ENCODE measurements around the gene EPHA6. TPM values are rescaled to one million over a fixed set of nuclear protein-coding genes. Genes with fewer than 3 reads are reported as not detected.

The EPHA6 gene
- total RNA-seq, 1 experiment from 2014 or later = 0.61 TPM

DNA sequence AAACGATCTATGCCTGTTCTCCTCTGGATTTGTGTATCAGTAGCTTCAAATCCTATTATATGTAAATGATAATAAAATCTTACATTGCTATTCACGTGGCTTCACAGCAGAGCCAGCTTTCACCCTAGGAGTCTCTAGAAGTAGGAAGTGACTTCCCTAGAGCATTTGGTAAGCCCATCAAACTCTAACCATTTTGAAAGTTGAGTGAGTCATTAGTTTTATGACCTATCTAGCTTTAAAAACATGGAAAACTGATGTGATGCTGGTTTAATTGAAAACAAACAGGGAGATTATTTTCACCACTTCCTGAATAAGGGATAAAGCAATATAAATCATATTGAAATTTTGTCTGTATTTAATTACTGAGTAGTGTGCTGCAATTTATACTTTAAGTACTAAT is 275.2 kb downstream of the EPHA6 start:
- Histone ChIP-seq H3K14ac (ENCODE audit: insufficient read depth, low read length) (no peak overlapping the region), H2BK12ac (ENCODE audit: insufficient read length, low read depth, low read length) (no peak overlapping the region), H3K18ac (ENCODE audit: insufficient read length, low read depth, low read length) (no peak overlapping the region), H2AK5ac (ENCODE audit: insufficient read length, low read length) (no peak overlapping the region), H2BK5ac (ENCODE audit: insufficient read length, low read length) (no peak overlapping the region), H3K4me2 (ENCODE audit: insufficient read depth, insufficient read length, low read length) (no peak overlapping the region), H3K27ac (ENCODE audit: insufficient read length, low read depth, low read length) (no peak overlapping the region), H3K27me3 (ENCODE audit: insufficient read depth, low read length) (no peaks in the 10 kb centered on the region), H2AFZ (ENCODE audit: low read length) (no peak overlapping the region), H4K20me1 (ENCODE audit: control insufficient read depth, insufficient read depth, insufficient read length) (no peaks in the 10 kb centered on the region), H2BK120ac (ENCODE audit: low read depth, low read length, poor library complexity, severe bottlenecking) (no peak overlapping the region), H3K9ac (ENCODE audit: extremely low read depth, insufficient read length, low read length) (no peak overlapping the region), H3K23ac (ENCODE audit: insufficient read length, low read depth, low read length) (no peak overlapping the region), H3K23me2 (ENCODE audit: insufficient read length, low read depth, low read length, poor library complexity, severe bottlenecking) (no peaks in the 10 kb centered on the region), H2BK15ac (ENCODE audit: low read depth, low read length) (no peak overlapping the region), H3K4ac (ENCODE audit: low read depth, low read length) (no peak overlapping the region), H2BK20ac (ENCODE audit: low read depth, low read length, poor library complexity, severe bottlenecking) (no peak overlapping the region), H3K79me2 (ENCODE audit: insufficient read depth, low read length) (no peaks in the 10 kb centered on the region), H3K56ac (ENCODE audit: insufficient read length, low read depth, low read length) (no peak overlapping the region), H3K79me1 (ENCODE audit: insufficient read depth, low read depth, low read length, poor library complexity, severe bottlenecking) (no peaks in the 10 kb centered on the region), H3T11ph (ENCODE audit: low read length) (no peak overlapping the region), H4K5ac (ENCODE audit: insufficient read length, low read depth, low read length) (no peak overlapping the region), H4K91ac (ENCODE audit: insufficient read length, low read depth, low read length) (no peak overlapping the region), H4K8ac (replicated peaks; ENCODE audit: insufficient read length, low read depth, low read length) (no peak overlapping the region), H3K9me3 (ENCODE audit: control insufficient read depth, low read depth, low read length) (no peaks in the 10 kb centered on the region), H3K4me1 (ENCODE audit: insufficient read depth, low read length) (no peaks in the 10 kb centered on the region)
- no peaks in the 10 kb centered on the region for H3K9me3 Mint-ChIP-seq
- H3K36me3 Mint-ChIP-seq (ENCODE audit: insufficient read depth in 1 of 3, low read depth in 3 of 3) = no peaks in the 10 kb centered on the region
- no peaks in the 10 kb centered on the region for H3K4me1 Mint-ChIP-seq
- TF ChIP-seq CTCF (conservative IDR thresholded peaks at IDR 0.05) = no peak
- no CpG with 5 or more reads among the region's 2 CpGs for WGBS (ENCODE audit: extremely low coverage, insufficient read length, low lambda C conversion rate)
- H3K27me3 Mint-ChIP-seq (ENCODE audit: low read depth) = no peaks in the 10 kb centered on the region
- no peak overlapping the region for H3K27ac Mint-ChIP-seq
- DNase-seq = no peak
- no peak overlapping the region for H3K4me3 Mint-ChIP-seq
